Measurements from ENCODE around the gene PAH. TPM values are rescaled to one million over a fixed set of nuclear protein-coding genes. Genes with fewer than 3 reads are reported as not detected.

The PAH gene
- total and polyA plus RNA-seq, 2 of the 13 experiments (the other 11 are each of a cell fraction or from before 2014, with no cell fraction given) = 192 to 451 TPM

- no peak for TF ChIP-seq ZNF18 (CRISPR knock-in tag; IDR thresholded peaks at IDR 0.05; ENCODE audit: insufficient replicate concordance)
- TF ChIP-seq ISX (CRISPR knock-in tag; conservative IDR thresholded peaks at IDR 0.05) = 0 out of 2 replicates have a peak, but pooled peaks have one; percentile 45
- no peak for TF ChIP-seq ZNF747 (CRISPR knock-in tag; IDR thresholded peaks at IDR 0.05; ENCODE audit: borderline replicate concordance)
- TF ChIP-seq, protein P1, sequence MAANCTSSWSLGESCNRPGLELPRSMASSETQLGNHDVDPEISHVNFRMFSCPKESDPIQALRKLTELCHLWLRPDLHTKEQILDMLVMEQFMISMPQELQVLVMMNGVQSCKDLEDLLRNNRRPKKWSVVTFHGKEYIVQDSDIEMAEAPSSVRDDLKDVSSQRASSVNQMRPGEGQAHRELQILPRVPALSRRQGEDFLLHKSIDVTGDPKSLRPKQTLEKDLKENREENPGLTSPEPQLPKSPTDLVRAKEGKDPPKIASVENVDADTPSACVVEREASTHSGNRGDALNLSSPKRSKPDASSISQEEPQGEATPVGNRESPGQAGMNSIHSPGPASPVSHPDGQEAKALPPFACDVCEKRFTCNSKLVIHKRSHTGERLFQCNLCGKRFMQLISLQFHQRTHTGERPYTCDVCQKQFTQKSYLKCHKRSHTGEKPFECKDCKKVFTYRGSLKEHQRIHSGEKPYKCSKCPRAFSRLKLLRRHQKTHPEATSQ (CRISPR knock-in tag; IDR thresholded peaks at IDR 0.05; ENCODE audit: borderline replicate concordance) = peak; percentile 67; the same call in 1 of the 2 replicates
- TF ChIP-seq, protein P2, sequence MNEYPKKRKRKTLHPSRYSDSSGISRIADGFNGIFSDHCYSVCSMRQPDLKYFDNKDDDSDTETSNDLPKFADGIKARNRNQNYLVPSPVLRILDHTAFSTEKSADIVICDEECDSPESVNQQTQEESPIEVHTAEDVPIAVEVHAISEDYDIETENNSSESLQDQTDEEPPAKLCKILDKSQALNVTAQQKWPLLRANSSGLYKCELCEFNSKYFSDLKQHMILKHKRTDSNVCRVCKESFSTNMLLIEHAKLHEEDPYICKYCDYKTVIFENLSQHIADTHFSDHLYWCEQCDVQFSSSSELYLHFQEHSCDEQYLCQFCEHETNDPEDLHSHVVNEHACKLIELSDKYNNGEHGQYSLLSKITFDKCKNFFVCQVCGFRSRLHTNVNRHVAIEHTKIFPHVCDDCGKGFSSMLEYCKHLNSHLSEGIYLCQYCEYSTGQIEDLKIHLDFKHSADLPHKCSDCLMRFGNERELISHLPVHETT (CRISPR knock-in tag; conservative IDR thresholded peaks at IDR 0.05) = no peak
- 0 out of 2 replicates have a peak, but pooled peaks have one; percentile 54 for TF ChIP-seq ELF4 (CRISPR knock-in tag; IDR thresholded peaks at IDR 0.05; ENCODE audit: borderline replicate concordance)
- TF ChIP-seq MEIS1 (CRISPR knock-in tag; IDR thresholded peaks at IDR 0.05; ENCODE audit: borderline replicate concordance) = no peak
- TF ChIP-seq, protein P3, sequence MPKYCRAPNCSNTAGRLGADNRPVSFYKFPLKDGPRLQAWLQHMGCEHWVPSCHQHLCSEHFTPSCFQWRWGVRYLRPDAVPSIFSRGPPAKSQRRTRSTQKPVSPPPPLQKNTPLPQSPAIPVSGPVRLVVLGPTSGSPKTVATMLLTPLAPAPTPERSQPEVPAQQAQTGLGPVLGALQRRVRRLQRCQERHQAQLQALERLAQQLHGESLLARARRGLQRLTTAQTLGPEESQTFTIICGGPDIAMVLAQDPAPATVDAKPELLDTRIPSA (CRISPR knock-in tag; IDR thresholded peaks at IDR 0.05; ENCODE audit: borderline replicate concordance) = no peak
- TF ChIP-seq ZNF281 (CRISPR knock-in tag; IDR thresholded peaks at IDR 0.05; ENCODE audit: borderline replicate concordance) = peak; percentile 46; the same call in 1 of the 2 replicates
- no peak for TF ChIP-seq ZNF782 (CRISPR knock-in tag; IDR thresholded peaks at IDR 0.05; ENCODE audit: borderline replicate concordance)
- TF ChIP-seq, protein P4, sequence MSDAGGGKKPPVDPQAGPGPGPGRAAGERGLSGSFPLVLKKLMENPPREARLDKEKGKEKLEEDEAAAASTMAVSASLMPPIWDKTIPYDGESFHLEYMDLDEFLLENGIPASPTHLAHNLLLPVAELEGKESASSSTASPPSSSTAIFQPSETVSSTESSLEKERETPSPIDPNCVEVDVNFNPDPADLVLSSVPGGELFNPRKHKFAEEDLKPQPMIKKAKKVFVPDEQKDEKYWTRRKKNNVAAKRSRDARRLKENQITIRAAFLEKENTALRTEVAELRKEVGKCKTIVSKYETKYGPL (CRISPR knock-in tag; IDR thresholded peaks at IDR 0.05) = peak; percentile 73; the same call in 1 of the 2 replicates
- TF ChIP-seq, protein P5, sequence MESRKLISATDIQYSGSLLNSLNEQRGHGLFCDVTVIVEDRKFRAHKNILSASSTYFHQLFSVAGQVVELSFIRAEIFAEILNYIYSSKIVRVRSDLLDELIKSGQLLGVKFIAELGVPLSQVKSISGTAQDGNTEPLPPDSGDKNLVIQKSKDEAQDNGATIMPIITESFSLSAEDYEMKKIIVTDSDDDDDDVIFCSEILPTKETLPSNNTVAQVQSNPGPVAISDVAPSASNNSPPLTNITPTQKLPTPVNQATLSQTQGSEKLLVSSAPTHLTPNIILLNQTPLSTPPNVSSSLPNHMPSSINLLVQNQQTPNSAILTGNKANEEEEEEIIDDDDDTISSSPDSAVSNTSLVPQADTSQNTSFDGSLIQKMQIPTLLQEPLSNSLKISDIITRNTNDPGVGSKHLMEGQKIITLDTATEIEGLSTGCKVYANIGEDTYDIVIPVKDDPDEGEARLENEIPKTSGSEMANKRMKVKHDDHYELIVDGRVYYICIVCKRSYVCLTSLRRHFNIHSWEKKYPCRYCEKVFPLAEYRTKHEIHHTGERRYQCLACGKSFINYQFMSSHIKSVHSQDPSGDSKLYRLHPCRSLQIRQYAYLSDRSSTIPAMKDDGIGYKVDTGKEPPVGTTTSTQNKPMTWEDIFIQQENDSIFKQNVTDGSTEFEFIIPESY (CRISPR knock-in tag; IDR thresholded peaks at IDR 0.05) = no peak
- TF ChIP-seq PAX8 (CRISPR knock-in tag; IDR thresholded peaks at IDR 0.05; ENCODE audit: borderline replicate concordance) = no peak
- TF ChIP-seq ZNF232 (CRISPR knock-in tag; IDR thresholded peaks at IDR 0.05; ENCODE audit: borderline replicate concordance) = peak; percentile 91
These were observed 31.8 kb downstream of the PAH start (continued) for GRCh38 chr12:102885043-102885932.

Measured in HepG2 (cell line).